Transverse colon (tissue), 4 donors: ENCODE data around the gene KYNU. TPM values are rescaled to one million over a fixed set of nuclear protein-coding genes. Genes with fewer than 3 reads are reported as not detected.

Experiments used
- DNase-seq: peaks from one replicate; pipeline ENCODE4 v3.0.0-alpha.2; 2019
- H3K27ac ChIP-seq, 4 donors: fragments of 200-600 bp; sonication (generic); 2 replicates each; pipeline ENCODE4 v1.5.1; 2016 to 2018; ENCODE audit warnings: inconsistent platforms in 4 of 4
- H3K27me3 ChIP-seq: fragments of 200-600 bp; sonication (generic); 2 replicates; pipeline ENCODE4 v1.5.1; 2017; ENCODE audit warnings: inconsistent platforms
- H3K36me3 ChIP-seq, 4 donors: fragments of 200-600 bp; sonication (generic); 2 replicates each; pipeline ENCODE4 v1.5.1; 2017 to 2019; ENCODE audit warnings: inconsistent platforms in 4 of 4
- H3K4me1 ChIP-seq, 4 donors: fragments of 200-600 bp; sonication (generic); 2 replicates each; pipeline ENCODE4 v1.5.1; 2017 to 2020; ENCODE audit warnings: inconsistent platforms in 4 of 4
- H3K4me3 ChIP-seq, 4 donors: fragments of 200-600 bp; sonication (generic); 1 replicate in 1 of 4; 2 replicates in 3 of 4; pipeline versions ENCODE4 v1.5.1 to v1.6.1; 2017 to 2019; ENCODE audit warnings: inconsistent platforms in 4 of 4
- H3K9me3 ChIP-seq, 2 donors: fragments of 200-600 bp; sonication (generic); 2 replicates each; pipeline ENCODE4 v1.5.1; 2017 to 2019; ENCODE audit warnings: inconsistent platforms in 2 of 2
- EP300 ChIP-seq: sonication (generic); formaldehyde crosslinking; IDR thresholded peaks from one replicate; pipeline ENCODE4 v1.6.1; 2017; ENCODE audit warnings: antibody characterized with exemption, low read depth
- POLR2A ChIP-seq: fragments of 450-650 bp; IDR thresholded peaks from one replicate; pipeline ENCODE4 v1.6.1; 2016; ENCODE audit warnings: antibody characterized with exemption, mild to moderate bottlenecking, moderate library complexity
- POLR2AphosphoS5 ChIP-seq, 3 donors: sonication (generic); formaldehyde crosslinking; IDR thresholded peaks; one replicate each; pipeline ENCODE4 v1.6.1; 2016; ENCODE audit warnings: antibody characterized with exemption in 3 of 3
- WGBS, 2 donors: methylation state at CpG; one replicate each; pipeline ENCODE4 v1.1.5; 2018; ENCODE audit warnings: low coverage in 1 of 2; 5-methylcytosine and 5-hydroxymethylcytosine counted together
- in situ Hi-C, 4 donors: fragments of 200-750 bp; cut with MboI; loops; one replicate each; pipeline versions ENCODE4 v1.15.0 to v1.15.1; 2017; ENCODE audit warnings: low sequenced_read_pairs in 3 of 4, low pct_ligation_motif_present in 1 of 4, low pct_unique_long_range_greater_than_20kb in 1 of 4
- intact Hi-C: fragments of 100-400 bp; cut with DNase I; formaldehyde crosslinking; loops from one replicate; pipeline ENCODE4 v1.15.1; 2023; ENCODE audit warnings: low total_unique reads
- total RNA-seq, 4 donors: library from RNA; depleted of rRNA; stranded (reverse); fragments of >200 nt; gene quantifications; one replicate each; pipeline ENCODE4 v1.1.0, GENCODE V29; 2016
- TF ChIP-seq, protein P1 (sequence below), 5 experiments: fragments of 200-600 bp in 3 of 5; fragments of 450-650 bp in 2 of 5; sonication (generic) in 3 of 5; IDR thresholded peaks; 1 replicate in 2 of 5; 2 replicates in 3 of 5; pipeline ENCODE4 v1.5.1; 2016 to 2017; ENCODE audit warnings: antibody characterized with exemption in 5 of 5, inconsistent platforms in 3 of 5, mild to moderate bottlenecking in 2 of 5, moderate library complexity in 1 of 5

The KYNU gene
- total RNA-seq, 4 donors from 2014 or later = 1.2 to 4.6 TPM; not detected in 2

DNA sequence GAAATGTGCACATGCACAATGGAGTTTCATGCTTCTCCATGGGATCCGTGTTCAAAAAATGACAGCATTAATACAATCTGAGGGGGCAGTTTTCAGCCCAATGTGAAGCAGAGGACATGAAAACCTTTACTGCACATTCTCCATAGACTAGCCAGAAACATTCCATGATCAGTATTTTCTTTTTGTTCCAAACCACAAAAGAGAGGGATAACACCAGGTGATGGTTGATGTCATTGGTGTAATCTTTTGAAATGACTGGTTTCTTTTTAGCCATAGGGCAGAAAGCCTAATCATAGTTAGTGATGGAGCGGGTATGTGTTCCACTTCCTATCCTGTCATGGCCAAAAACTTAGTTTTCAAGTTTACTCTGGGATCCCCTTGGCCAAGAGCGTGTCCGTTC lies 1.8 kb upstream of the KYNU start:
- Histone ChIP-seq H3K4me3 (no peak overlapping the region), H3K4me1 (peaks cover 0 to 11% (median 0%) of the 10 kb centered on the region in 4 donors), H3K9me3 (no peaks in the 10 kb centered on the region), H3K27me3 (no peaks in the 10 kb centered on the region), H3K36me3 (no peaks in the 10 kb centered on the region), H3K27ac (no peak overlapping the region)
- WGBS, 2 donors = 91 to 95% methylated on average over 4 of the region's 4 CpGs
- in situ Hi-C loops = no loop called here
- TF ChIP-seq EP300 (no peak), POLR2A (no peak), POLR2AphosphoS5 (IDR thresholded peaks at IDR 0.05) (no peak)
- TF ChIP-seq, protein P1, sequence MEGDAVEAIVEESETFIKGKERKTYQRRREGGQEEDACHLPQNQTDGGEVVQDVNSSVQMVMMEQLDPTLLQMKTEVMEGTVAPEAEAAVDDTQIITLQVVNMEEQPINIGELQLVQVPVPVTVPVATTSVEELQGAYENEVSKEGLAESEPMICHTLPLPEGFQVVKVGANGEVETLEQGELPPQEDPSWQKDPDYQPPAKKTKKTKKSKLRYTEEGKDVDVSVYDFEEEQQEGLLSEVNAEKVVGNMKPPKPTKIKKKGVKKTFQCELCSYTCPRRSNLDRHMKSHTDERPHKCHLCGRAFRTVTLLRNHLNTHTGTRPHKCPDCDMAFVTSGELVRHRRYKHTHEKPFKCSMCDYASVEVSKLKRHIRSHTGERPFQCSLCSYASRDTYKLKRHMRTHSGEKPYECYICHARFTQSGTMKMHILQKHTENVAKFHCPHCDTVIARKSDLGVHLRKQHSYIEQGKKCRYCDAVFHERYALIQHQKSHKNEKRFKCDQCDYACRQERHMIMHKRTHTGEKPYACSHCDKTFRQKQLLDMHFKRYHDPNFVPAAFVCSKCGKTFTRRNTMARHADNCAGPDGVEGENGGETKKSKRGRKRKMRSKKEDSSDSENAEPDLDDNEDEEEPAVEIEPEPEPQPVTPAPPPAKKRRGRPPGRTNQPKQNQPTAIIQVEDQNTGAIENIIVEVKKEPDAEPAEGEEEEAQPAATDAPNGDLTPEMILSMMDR (IDR thresholded peaks at IDR 0.05) = no peak
- intact Hi-C loops = no loop called here
- DNase-seq = no peak

DNA sequence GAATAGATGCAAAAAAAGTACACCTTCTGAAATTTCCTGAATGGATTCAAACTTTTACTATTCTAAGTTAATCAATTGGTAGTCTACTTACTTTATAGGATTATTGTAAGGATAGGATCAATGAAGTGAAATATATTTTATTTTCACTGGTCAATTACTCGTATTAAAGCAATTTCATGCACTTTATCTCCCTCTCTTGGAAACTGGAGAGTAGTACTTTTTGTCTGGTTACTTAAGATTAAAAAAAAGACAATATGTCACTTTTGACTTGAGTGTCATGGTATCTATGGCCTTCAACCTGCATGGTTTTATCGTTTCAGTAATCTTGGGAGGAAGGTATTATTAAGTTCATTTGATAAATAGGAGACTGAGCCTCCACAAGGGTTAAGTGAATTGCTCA lies 1.0 kb upstream of the KYNU start:
- H3K4me1 ChIP-seq = peaks cover 0 to 11% (median 0%) of the 10 kb centered on the region in 4 donors
- TF ChIP-seq, protein P1 (IDR thresholded peaks at IDR 0.05) = no peak
- no peak for TF ChIP-seq EP300
- TF ChIP-seq POLR2A = no peak
- no peak for TF ChIP-seq POLR2AphosphoS5 (IDR thresholded peaks at IDR 0.05)
- no peaks in the 10 kb centered on the region for H3K9me3 ChIP-seq
- no peak overlapping the region for H3K4me3 ChIP-seq
- no peaks in the 10 kb centered on the region for H3K36me3 ChIP-seq
- 64 to 77% methylated on average over 2 of the region's 2 CpGs for WGBS, 2 donors
- no peak for DNase-seq
- no peaks in the 10 kb centered on the region for H3K27me3 ChIP-seq
- intact Hi-C loops = no loop called here
- H3K27ac ChIP-seq = no peak overlapping the region
- in situ Hi-C loops = no loop called here

DNA sequence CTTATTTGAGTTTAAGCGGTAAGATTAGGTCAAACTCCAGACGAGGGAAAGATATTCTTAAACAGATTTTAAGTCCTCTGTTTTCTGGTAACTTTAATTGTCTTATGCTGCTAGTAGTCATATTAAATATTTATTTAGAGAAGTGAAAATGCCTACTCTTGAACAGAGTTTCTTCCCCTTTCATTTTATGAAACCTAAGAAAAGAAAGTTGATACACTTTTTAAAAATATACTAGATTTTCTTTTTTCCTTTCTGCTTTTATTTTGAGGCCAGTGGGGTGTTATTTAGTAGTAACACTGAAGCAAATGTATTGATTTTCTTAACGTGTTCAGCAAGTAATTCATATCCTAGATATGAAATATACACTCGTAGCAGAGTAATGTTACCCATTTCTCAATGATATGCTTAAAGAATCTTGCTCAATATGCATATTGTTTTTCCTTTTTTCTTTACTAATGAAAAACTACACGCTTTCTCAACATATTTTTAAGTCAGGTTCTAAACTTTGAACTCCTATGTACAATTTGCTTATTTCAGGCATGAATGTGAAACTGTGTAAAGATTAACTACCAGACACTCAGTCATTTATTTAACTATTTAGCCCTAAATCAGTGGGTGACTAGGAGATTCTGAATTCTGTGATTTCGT lies 691 bp downstream of the KYNU start:
- Histone ChIP-seq H3K36me3 (no peaks in the 10 kb centered on the region), H3K4me1 (peaks cover 0 to 11% (median 0%) of the 10 kb centered on the region in 4 donors), H3K4me3 (peak overlapping the region in 1 of 4 donors; percentile 16), H3K9me3 (no peaks in the 10 kb centered on the region), H3K27ac (peak overlapping the region in 1 of 4 donors; percentile 53), H3K27me3 (no peaks in the 10 kb centered on the region)
- WGBS, 2 donors = 59 to 64% methylated on average over 6 of the region's 6 CpGs
- intact Hi-C loops (no loop called here), in situ Hi-C loops (no loop called here)
- TF ChIP-seq EP300 = no peak
- TF ChIP-seq POLR2AphosphoS5 (IDR thresholded peaks at IDR 0.05) = no peak
- TF ChIP-seq, protein P1 (IDR thresholded peaks at IDR 0.05) = no peak
- TF ChIP-seq POLR2A = no peak
- no peak for DNase-seq

DNA sequence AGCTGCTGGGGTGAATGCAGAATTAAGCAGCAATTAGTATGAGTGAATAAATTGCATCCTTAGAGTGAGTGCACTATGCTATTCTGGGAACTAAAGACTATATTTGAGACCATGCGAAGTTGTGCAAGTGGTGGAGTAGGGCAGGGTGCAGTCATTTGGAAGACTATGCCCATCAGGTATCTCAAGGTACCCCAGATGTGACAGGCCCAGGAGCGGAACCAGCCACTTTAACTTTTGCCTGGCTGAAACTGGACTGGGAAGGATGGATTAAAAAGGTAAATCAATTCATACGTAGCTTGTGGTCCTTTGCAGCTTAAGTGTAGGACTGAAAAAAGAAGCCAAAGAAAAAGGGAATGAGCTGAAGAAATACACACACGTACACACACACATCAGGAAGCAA lies 1.7 kb downstream of the KYNU start:
- in situ Hi-C loops (no loop called here), intact Hi-C loops (no loop called here)
- no peak for DNase-seq
- no peak overlapping the region for H3K4me3 ChIP-seq
- H3K36me3 ChIP-seq = no peaks in the 10 kb centered on the region
- no peak overlapping the region for H3K27ac ChIP-seq
- no peaks in the 10 kb centered on the region for H3K27me3 ChIP-seq
- WGBS, 2 donors = 77 to 96% methylated on average over 2 to 4 of the region's 4 CpGs
- H3K4me1 ChIP-seq = peaks cover 0 to 6% (median 0%) of the 10 kb centered on the region in 4 donors
- H3K9me3 ChIP-seq = no peaks in the 10 kb centered on the region
- TF ChIP-seq POLR2AphosphoS5 (IDR thresholded peaks at IDR 0.05) (no peak), POLR2A (no peak), EP300 (no peak)
- TF ChIP-seq, protein P1 (IDR thresholded peaks at IDR 0.05) = no peak
